HG03520 (cell line): ENCODE measurements around the gene C6orf118.

Experiments
- ATAC-seq: cut with Tn5 transposase; IDR thresholded peaks from one replicate; pipeline ENCODE4 v1.9.1; 2021; ENCODE audit warnings: mild to moderate bottlenecking, moderate library complexity; ENCODE audit not compliant: unreplicated experiment

C6orf118 gene

DNA sequence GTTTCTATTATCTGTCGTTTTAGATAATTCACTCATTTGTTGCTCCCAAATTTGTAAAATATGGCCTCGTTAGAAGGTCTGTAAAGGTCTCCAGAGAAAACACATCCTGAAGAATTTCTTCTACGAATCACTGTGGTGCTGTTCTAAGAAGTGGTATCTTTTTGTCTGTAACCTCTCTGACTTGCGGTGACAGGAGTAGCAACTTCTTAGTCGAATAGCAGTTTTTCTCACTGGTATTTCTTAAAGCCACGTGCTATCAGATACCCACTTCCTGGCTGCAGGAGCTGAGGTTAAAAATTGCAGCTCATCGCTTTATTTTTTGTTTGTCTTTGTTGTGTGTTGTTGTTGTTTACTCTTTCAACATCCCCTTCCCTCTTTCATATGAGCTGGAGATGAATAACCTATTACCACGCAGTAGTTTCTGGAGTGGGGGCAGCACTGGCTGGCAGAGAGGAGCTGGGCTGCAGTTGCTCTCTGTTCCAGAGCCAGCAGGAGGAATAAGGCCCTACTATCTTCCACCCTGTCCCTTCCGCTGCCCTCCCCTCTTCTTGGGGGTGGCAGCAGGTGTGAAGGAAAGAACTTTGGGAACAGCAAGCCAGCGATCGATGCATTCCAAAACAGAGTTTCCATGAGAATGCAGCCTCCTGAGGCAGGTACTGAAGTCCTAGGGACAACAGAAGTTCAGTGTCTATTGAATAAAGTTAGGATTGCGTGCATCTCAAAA lies 64.7 kb downstream of the C6orf118 start:
- ATAC-seq = no peak

DNA sequence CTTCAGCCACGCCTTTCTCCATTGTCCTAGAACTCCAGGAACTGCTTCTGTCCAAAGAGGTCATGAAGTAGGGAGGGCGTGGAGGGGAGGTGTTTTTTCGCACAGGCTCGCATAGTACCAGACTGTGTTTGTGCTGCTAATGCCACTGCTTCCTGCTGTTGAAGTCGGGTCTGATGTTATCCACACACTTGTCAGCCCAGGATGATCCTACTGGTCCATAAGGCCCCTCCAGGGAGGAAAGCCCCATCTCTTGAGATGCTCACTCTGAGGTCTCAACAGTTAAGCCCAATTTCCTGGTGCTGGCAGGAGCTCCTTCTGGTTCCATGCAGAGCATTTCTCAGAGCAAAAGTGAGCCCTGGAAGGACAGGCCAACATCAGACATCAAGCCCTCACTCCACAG lies 65.6 kb downstream of the C6orf118 start:
- ATAC-seq = no peak

GRCh38 chr6:165236326-165236725 lies 73.1 kb downstream of the C6orf118 start:
- no peak for ATAC-seq

- no peak for ATAC-seq
Measured at GRCh38 chr6:165232731-165233488, 76.5 kb downstream of the C6orf118 start.

DNA sequence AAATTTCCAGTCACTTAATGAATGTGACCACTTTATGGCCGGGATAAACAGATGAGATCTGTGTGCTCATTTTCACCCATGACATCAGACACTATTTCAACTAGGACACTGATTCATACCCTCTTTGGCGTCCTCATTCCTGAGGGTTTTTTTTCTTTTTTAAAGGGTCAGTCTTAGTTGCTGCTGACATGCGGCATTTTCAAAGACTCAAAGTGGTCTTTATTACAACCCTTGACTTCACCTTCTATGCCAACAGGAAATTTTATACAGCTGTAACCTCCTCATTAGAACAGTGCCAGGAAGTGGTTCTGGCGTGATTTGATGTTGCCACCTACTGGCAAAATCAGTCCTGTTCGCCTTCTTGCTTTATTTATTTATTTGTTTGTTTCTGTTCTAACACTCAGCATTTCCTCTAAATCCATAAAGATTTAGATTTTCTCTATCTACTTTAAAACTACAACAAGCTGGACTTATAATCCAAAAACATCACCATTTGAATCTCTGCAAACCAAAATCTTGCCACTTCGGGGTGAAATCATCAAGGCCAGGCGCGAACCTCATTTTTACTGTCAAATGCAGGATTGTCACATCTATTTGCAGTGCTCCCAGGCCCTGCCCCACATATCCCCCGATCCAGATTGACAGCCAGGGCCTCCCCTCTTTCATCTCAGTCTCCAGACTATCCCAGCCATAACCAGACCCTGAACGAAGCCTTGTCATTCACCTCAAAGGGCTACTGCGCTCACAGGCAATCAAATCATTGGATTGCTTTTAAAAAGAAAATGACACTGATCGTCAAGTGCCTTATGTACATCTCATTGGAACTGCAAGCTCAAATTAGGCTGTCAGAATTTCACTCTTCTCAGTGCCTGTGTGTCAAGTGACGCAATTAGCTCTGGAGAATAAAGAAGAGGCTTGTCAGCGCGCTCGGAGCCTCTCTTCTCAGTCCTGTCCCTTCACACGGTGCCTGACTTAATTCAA lies 77.5 kb downstream of the C6orf118 start:
- no peak for ATAC-seq

- ATAC-seq = no peak
Measured at GRCh38 chr6:165231177-165231576, 78.2 kb downstream of the C6orf118 start.
